SK-N-SH treated with all-trans-retinoic acid at 6 μM for 48 hours (cell line): ENCODE measurements around the gene CBFB.
A peak's percentile ranks its signal among the peaks of the same experiment; 100 is the strongest.

Experiments used
- ATAC-seq: fragments of 200-7000 bp; cut with Tn5 transposase; 3 replicates; pipeline ENCODE4 v1.9.1; 2020; ENCODE audit warnings: mild to moderate bottlenecking, moderate library complexity
- ARNTL ChIP-seq: fragments of 450-650 bp; formaldehyde crosslinking; IDR thresholded peaks from 2 replicates; pipeline ENCODE4 v1.5.0; 2020; ENCODE audit warnings: low read depth, mild to moderate bottlenecking, moderate library complexity, borderline replicate concordance
- ESRRG ChIP-seq: fragments of 250-450 bp; sonication (Bioruptor Pico); IDR thresholded peaks from 2 replicates; pipeline ENCODE4 v1.6.1; 2021; ENCODE audit warnings: mild to moderate bottlenecking
- GLIS3 ChIP-seq: fragments of 250-450 bp; sonication (Bioruptor Pico); IDR thresholded peaks from 2 replicates; pipeline ENCODE4 v1.5.0; 2020; ENCODE audit warnings: mild to moderate bottlenecking, moderate library complexity
- ISL1 ChIP-seq: fragments of 250-450 bp; sonication (Bioruptor Pico); IDR thresholded peaks from 2 replicates; pipeline ENCODE4 v2.1.2; 2022; ENCODE audit warnings: mild to moderate bottlenecking, moderate library complexity
- PPARA ChIP-seq: fragments of 250-450 bp; sonication (Bioruptor Pico); IDR thresholded peaks from 2 replicates; pipeline ENCODE4 v1.5.0; 2020; ENCODE audit warnings: mild to moderate bottlenecking, borderline replicate concordance
- RARB ChIP-seq: fragments of 250-450 bp; sonication (Bioruptor Pico); IDR thresholded peaks from 2 replicates; pipeline ENCODE4 v1.8.0; 2021; ENCODE audit warnings: mild to moderate bottlenecking, moderate library complexity
- SNAI2 ChIP-seq: fragments of 250-450 bp; sonication (Bioruptor Pico); IDR thresholded peaks from 2 replicates; pipeline ENCODE4 v1.5.0; 2020; ENCODE audit warnings: mild to moderate bottlenecking, moderate library complexity
- TCF4 ChIP-seq: fragments of 250-450 bp; sonication (Bioruptor Pico); IDR thresholded peaks from 2 replicates; pipeline ENCODE4 v1.8.0; 2021; ENCODE audit warnings: mild to moderate bottlenecking, moderate library complexity, borderline replicate concordance
- ZFP3 ChIP-seq: fragments of 250-450 bp; sonication (Bioruptor Pico); IDR thresholded peaks from 2 replicates; pipeline ENCODE4 v1.5.0; 2020; ENCODE audit warnings: mild to moderate bottlenecking, moderate library complexity
- ZFP30 ChIP-seq: fragments of 450-650 bp; formaldehyde crosslinking; IDR thresholded peaks from 2 replicates; pipeline ENCODE4 v1.5.0; 2022; ENCODE audit warnings: mild to moderate bottlenecking, moderate library complexity
- ZNF565 ChIP-seq: fragments of 450-650 bp; formaldehyde crosslinking; conservative IDR thresholded peaks from 2 replicates; pipeline ENCODE4 v1.5.0; 2020; ENCODE audit warnings: low read depth, mild to moderate bottlenecking, moderate library complexity
- ZNF70 ChIP-seq: fragments of 450-650 bp; formaldehyde crosslinking; IDR thresholded peaks from 2 replicates; pipeline ENCODE4 v1.5.0; 2020; ENCODE audit warnings: mild to moderate bottlenecking, moderate library complexity
- ZNF8 ChIP-seq: fragments of 450-650 bp; formaldehyde crosslinking; IDR thresholded peaks from 2 replicates; pipeline ENCODE4 v1.5.0; 2020; ENCODE audit warnings: mild to moderate bottlenecking, moderate library complexity
- TF ChIP-seq, protein P1 (sequence below): fragments of 250-450 bp; sonication (Bioruptor Pico); IDR thresholded peaks from 2 replicates; pipeline ENCODE4 v1.5.0; 2020; ENCODE audit warnings: mild to moderate bottlenecking, moderate library complexity
- TF ChIP-seq, protein P2 (sequence below): fragments of 250-450 bp; sonication (Bioruptor Pico); IDR thresholded peaks from 2 replicates; pipeline ENCODE4 v1.5.1; 2021; ENCODE audit warnings: mild to moderate bottlenecking, moderate library complexity
- TF ChIP-seq, protein P3 (sequence below): fragments of 250-450 bp; sonication (Bioruptor Pico); IDR thresholded peaks from 2 replicates; pipeline ENCODE4 v1.8.0; 2021; ENCODE audit warnings: low read depth, mild to moderate bottlenecking, moderate library complexity, borderline replicate concordance
- TF ChIP-seq, protein P4 (sequence below): fragments of 250-450 bp; sonication (Bioruptor Pico); IDR thresholded peaks from 2 replicates; pipeline ENCODE4 v1.8.0; 2020; ENCODE audit warnings: mild to moderate bottlenecking, moderate library complexity, borderline replicate concordance
- TF ChIP-seq, protein P5 (sequence below): fragments of 250-450 bp; sonication (Bioruptor Pico); IDR thresholded peaks from 2 replicates; pipeline ENCODE4 v1.5.1; 2020; ENCODE audit warnings: low read depth, mild to moderate bottlenecking, moderate library complexity

The CBFB gene

DNA sequence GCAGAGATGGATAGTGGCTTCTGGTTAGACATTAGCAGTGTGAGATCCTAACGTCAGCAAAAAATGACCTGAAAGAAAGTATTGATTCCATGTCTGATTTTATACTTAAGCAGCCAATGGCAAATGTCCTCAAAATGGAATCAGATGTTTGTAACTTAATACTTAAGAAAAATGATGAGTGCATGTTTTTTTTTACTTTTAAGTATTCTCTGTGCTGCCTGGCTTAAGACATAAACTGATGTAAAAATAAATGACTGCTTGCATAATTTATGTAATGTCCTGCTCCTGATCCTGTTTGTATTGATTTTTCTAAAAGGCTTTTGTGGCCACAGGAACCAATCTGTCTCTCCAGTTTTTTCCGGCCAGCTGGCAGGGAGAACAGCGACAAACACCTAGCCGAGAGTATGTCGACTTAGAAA is 7.4 kb downstream of the CBFB start:
- ATAC-seq, result peak; percentile 66
- TF ChIP-seq, protein P1, sequence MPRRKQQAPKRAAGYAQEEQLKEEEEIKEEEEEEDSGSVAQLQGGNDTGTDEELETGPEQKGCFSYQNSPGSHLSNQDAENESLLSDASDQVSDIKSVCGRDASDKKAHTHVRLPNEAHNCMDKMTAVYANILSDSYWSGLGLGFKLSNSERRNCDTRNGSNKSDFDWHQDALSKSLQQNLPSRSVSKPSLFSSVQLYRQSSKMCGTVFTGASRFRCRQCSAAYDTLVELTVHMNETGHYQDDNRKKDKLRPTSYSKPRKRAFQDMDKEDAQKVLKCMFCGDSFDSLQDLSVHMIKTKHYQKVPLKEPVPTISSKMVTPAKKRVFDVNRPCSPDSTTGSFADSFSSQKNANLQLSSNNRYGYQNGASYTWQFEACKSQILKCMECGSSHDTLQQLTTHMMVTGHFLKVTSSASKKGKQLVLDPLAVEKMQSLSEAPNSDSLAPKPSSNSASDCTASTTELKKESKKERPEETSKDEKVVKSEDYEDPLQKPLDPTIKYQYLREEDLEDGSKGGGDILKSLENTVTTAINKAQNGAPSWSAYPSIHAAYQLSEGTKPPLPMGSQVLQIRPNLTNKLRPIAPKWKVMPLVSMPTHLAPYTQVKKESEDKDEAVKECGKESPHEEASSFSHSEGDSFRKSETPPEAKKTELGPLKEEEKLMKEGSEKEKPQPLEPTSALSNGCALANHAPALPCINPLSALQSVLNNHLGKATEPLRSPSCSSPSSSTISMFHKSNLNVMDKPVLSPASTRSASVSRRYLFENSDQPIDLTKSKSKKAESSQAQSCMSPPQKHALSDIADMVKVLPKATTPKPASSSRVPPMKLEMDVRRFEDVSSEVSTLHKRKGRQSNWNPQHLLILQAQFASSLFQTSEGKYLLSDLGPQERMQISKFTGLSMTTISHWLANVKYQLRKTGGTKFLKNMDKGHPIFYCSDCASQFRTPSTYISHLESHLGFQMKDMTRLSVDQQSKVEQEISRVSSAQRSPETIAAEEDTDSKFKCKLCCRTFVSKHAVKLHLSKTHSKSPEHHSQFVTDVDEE (CRISPR knock-in tag), result peak; percentile 50; the same call in 1 of the 2 replicates
- TF ChIP-seq ZNF70 (CRISPR knock-in tag) (no peak), TCF4 (CRISPR knock-in tag) (0 out of 2 replicates have a peak, but pooled peaks have one; percentile 17), RARB (CRISPR knock-in tag) (no peak), PPARA (CRISPR knock-in tag) (no peak), ZNF8 (CRISPR knock-in tag) (no peak), ARNTL (CRISPR knock-in tag) (no peak)
- TF ChIP-seq, protein P2, sequence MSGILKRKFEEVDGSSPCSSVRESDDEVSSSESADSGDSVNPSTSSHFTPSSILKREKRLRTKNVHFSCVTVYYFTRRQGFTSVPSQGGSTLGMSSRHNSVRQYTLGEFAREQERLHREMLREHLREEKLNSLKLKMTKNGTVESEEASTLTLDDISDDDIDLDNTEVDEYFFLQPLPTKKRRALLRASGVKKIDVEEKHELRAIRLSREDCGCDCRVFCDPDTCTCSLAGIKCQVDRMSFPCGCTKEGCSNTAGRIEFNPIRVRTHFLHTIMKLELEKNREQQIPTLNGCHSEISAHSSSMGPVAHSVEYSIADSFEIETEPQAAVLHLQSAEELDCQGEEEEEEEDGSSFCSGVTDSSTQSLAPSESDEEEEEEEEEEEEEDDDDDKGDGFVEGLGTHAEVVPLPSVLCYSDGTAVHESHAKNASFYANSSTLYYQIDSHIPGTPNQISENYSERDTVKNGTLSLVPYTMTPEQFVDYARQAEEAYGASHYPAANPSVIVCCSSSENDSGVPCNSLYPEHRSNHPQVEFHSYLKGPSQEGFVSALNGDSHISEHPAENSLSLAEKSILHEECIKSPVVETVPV (CRISPR knock-in tag), result no peak
- TF ChIP-seq, all 23 proteins: peak for 2

DNA sequence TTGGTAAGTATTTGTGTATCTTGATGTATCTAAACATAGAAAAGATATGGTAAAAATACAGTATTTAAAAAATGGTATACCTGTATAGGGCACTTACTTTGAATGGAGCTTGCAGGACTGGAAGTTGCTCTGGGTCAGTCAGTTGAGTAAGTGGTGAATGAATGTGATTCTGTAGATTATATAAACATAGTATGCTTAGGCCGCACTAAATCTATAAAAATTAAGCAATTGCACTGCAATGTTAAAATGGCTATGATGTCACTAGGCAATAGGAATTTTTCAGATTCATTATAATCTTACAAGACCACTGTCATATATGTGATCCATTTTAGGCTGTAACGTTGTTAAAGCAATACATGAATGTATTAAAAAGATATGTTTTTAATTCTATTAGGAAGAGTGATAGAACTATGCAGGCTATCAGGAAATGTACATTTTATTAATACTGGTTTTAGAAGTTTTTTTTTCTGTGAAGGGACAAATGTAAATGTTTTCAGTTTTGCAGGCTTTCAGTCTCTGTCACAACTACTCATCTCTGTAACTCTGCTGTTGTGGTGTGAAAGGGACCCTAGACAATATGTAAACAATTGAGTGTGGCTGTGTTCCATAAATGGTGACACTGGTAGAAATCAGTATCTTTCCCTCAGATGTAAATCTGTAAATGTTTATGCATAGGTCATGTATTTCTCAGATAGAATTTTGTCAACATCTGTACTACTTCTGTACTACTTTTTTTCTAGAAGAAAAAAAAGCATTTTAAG is 10.5 kb downstream of the CBFB start:
- no peak for ATAC-seq
- TF ChIP-seq ZFP30 (CRISPR knock-in tag), result no peak
- TF ChIP-seq, protein P3, sequence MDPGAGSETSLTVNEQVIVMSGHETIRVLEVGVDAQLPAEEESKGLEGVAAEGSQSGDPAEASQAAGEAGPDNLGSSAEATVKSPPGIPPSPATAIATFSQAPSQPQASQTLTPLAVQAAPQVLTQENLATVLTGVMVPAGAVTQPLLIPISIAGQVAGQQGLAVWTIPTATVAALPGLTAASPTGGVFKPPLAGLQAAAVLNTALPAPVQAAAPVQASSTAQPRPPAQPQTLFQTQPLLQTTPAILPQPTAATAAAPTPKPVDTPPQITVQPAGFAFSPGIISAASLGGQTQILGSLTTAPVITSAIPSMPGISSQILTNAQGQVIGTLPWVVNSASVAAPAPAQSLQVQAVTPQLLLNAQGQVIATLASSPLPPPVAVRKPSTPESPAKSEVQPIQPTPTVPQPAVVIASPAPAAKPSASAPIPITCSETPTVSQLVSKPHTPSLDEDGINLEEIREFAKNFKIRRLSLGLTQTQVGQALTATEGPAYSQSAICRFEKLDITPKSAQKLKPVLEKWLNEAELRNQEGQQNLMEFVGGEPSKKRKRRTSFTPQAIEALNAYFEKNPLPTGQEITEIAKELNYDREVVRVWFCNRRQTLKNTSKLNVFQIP (CRISPR knock-in tag), result no peak
- no peak for TF ChIP-seq SNAI2
- TF ChIP-seq, protein P2 (CRISPR knock-in tag), result no peak

DNA sequence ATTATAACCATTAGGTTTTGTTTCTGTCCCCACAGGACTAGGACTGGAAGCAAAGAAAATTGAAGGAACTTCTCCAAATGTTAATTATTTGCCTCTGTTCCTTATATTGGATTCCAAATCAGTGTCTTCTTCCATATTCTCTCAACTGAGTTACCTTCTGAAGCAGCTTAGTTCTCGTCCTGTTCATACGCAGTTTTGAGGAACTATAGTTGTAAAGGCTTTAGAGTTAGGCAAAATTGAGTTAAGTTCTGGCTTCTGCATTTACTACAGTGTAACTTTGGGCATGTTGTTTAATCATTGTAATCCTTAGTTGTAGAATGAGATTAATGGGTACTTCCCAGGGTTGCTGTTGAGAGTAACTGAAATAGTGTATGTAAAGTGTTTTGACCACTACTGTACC is 11.2 kb downstream of the CBFB start:
- TF ChIP-seq ESRRG (no peak), GLIS3 (CRISPR knock-in tag) (no peak), ZFP3 (CRISPR knock-in tag) (no peak), TCF4 (CRISPR knock-in tag) (no peak), ISL1 (CRISPR knock-in tag) (no peak), ZNF565 (CRISPR knock-in tag) (no peak), PPARA (CRISPR knock-in tag) (no peak)
- TF ChIP-seq, protein P4, sequence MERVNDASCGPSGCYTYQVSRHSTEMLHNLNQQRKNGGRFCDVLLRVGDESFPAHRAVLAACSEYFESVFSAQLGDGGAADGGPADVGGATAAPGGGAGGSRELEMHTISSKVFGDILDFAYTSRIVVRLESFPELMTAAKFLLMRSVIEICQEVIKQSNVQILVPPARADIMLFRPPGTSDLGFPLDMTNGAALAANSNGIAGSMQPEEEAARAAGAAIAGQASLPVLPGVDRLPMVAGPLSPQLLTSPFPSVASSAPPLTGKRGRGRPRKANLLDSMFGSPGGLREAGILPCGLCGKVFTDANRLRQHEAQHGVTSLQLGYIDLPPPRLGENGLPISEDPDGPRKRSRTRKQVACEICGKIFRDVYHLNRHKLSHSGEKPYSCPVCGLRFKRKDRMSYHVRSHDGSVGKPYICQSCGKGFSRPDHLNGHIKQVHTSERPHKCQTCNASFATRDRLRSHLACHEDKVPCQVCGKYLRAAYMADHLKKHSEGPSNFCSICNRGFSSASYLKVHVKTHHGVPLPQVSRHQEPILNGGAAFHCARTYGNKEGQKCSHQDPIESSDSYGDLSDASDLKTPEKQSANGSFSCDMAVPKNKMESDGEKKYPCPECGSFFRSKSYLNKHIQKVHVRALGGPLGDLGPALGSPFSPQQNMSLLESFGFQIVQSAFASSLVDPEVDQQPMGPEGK (CRISPR knock-in tag), result no peak
- TF ChIP-seq, protein P5, sequence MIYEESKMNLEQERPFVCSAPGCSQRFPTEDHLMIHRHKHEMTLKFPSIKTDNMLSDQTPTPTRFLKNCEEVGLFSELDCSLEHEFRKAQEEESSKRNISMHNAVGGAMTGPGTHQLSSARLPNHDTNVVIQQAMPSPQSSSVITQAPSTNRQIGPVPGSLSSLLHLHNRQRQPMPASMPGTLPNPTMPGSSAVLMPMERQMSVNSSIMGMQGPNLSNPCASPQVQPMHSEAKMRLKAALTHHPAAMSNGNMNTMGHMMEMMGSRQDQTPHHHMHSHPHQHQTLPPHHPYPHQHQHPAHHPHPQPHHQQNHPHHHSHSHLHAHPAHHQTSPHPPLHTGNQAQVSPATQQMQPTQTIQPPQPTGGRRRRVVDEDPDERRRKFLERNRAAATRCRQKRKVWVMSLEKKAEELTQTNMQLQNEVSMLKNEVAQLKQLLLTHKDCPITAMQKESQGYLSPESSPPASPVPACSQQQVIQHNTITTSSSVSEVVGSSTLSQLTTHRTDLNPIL, result no peak
- ATAC-seq, result no peak
